ENCODE data around the gene UFC1. TPM values are rescaled to one million over a fixed set of nuclear protein-coding genes. Genes with fewer than 3 reads are reported as not detected.

UFC1 gene
- total and polyA plus RNA-seq, 2 experiments from 2014 or later, result 57.5 to 77.0 TPM

GRCh38 chr1:161197560-161198193 is 43.9 kb downstream of the UFC1 start:
- no peaks in the 10 kb centered on the region for H3K9me2 ChIP-seq (ENCODE audit: insufficient read depth)
- H3K27me3 ChIP-seq (ENCODE audit: insufficient read depth), result no peaks in the 10 kb centered on the region
- H3K79me2 ChIP-seq (replicated peaks; ENCODE audit: insufficient read depth), result peaks cover 3% of the 10 kb centered on the region
- Mint-ChIP-seq H3K9me3 (no peaks in the 10 kb centered on the region; the same call in 2 of the 3 replicates), H3K27me3 (ENCODE audit: insufficient read depth, low read depth, poor library complexity) (peaks cover 17% of the 10 kb centered on the region), H3K36me3 (ENCODE audit: low read depth) (peaks cover 5% of the 10 kb centered on the region), H3K27ac (peak overlapping the region; percentile 80), H3K4me1 (peaks cover 61% of the 10 kb centered on the region), H3K4me3 (peak overlapping the region; percentile 59)
- DNase-seq (ENCODE audit: low spot score) (no peak), ATAC-seq (no peak)
- peaks cover 56% of the 10 kb centered on the region for H3K4me1 ChIP-seq (ENCODE audit: insufficient read depth)
- H3K4me3 ChIP-seq, result peak overlapping the region; percentile 52
- no peaks in the 10 kb centered on the region for H4K20me1 ChIP-seq (replicated peaks; ENCODE audit: insufficient read depth)
- no peak overlapping the region for H3K27ac ChIP-seq (ENCODE audit: low read depth)
- H3K36me3 ChIP-seq (ENCODE audit: insufficient read depth), result no peaks in the 10 kb centered on the region
- peaks cover 14% of the 10 kb centered on the region; the same call in 1 of the 2 replicates for H3F3A ChIP-seq (replicated peaks; ENCODE audit: low read depth)
- no peak for TF ChIP-seq CREB1 (CRISPR knock-in tag; IDR thresholded peaks at IDR 0.05; ENCODE audit: low read depth)
- TF ChIP-seq, protein P1, sequence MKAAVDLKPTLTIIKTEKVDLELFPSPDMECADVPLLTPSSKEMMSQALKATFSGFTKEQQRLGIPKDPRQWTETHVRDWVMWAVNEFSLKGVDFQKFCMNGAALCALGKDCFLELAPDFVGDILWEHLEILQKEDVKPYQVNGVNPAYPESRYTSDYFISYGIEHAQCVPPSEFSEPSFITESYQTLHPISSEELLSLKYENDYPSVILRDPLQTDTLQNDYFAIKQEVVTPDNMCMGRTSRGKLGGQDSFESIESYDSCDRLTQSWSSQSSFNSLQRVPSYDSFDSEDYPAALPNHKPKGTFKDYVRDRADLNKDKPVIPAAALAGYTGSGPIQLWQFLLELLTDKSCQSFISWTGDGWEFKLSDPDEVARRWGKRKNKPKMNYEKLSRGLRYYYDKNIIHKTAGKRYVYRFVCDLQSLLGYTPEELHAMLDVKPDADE (IDR thresholded peaks at IDR 0.05), result no peak
- TF ChIP-seq EZH2phosphoT487 (IDR thresholded peaks at IDR 0.05; ENCODE audit: unreplicated experiment), result no peak
- TF ChIP-seq POLR2AphosphoS5 (IDR thresholded peaks at IDR 0.05; ENCODE audit: low read depth), result no peak
- TF ChIP-seq, protein P2, sequence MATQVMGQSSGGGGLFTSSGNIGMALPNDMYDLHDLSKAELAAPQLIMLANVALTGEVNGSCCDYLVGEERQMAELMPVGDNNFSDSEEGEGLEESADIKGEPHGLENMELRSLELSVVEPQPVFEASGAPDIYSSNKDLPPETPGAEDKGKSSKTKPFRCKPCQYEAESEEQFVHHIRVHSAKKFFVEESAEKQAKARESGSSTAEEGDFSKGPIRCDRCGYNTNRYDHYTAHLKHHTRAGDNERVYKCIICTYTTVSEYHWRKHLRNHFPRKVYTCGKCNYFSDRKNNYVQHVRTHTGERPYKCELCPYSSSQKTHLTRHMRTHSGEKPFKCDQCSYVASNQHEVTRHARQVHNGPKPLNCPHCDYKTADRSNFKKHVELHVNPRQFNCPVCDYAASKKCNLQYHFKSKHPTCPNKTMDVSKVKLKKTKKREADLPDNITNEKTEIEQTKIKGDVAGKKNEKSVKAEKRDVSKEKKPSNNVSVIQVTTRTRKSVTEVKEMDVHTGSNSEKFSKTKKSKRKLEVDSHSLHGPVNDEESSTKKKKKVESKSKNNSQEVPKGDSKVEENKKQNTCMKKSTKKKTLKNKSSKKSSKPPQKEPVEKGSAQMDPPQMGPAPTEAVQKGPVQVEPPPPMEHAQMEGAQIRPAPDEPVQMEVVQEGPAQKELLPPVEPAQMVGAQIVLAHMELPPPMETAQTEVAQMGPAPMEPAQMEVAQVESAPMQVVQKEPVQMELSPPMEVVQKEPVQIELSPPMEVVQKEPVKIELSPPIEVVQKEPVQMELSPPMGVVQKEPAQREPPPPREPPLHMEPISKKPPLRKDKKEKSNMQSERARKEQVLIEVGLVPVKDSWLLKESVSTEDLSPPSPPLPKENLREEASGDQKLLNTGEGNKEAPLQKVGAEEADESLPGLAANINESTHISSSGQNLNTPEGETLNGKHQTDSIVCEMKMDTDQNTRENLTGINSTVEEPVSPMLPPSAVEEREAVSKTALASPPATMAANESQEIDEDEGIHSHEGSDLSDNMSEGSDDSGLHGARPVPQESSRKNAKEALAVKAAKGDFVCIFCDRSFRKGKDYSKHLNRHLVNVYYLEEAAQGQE (IDR thresholded peaks at IDR 0.05; ENCODE audit: unreplicated experiment), result no peak
- no peak for TF ChIP-seq NANOG (IDR thresholded peaks at IDR 0.05; ENCODE audit: borderline replicate concordance)
- TF ChIP-seq ZNF462 (CRISPR knock-in tag; IDR thresholded peaks at IDR 0.05), result no peak
- no peak for TF ChIP-seq STAT1 (IDR thresholded peaks at IDR 0.05; ENCODE audit: unreplicated experiment)
- no peak for TF ChIP-seq EZH2 (IDR thresholded peaks at IDR 0.05; ENCODE audit: low read depth, unreplicated experiment)
- TF ChIP-seq CTCF (conservative IDR thresholded peaks at IDR 0.05; ENCODE audit: low read depth in 2 of 2), result no peak
- no peak for TF ChIP-seq ZNF114 (CRISPR knock-in tag; IDR thresholded peaks at IDR 0.05)
- H2AFZ ChIP-seq, result peak overlapping the region; percentile 69; the same call in 1 of the 2 replicates
- peak overlapping the region; percentile 75 for H3K4me2 ChIP-seq
